Measurements from ENCODE around the gene TRIM47. TPM values are rescaled to one million over a fixed set of nuclear protein-coding genes. Genes with fewer than 3 reads are reported as not detected.

Gene TRIM47
- total RNA-seq, 1 experiment from 2014 or later: 25.7 TPM

GRCh38 chr17:75855310-75856061 lies 22.9 kb downstream of the TRIM47 start, which contains the start of gene WBP2:
Gene WBP2 (minus strand): TSS chr17:75855335. CDS start chr17:75855297, 38 bp downstream.
- intact Hi-C loops (cut with micrococcal nuclease): loop anchor here (2.0 kb wide), 1 partner anchor 41 kb away; the partner anchor contains the start of gene TRIM65
- H3K9me3 Mint-ChIP-seq (ENCODE audit: unreplicated experiment): no peaks in the 10 kb centered on the region
- H3K27me3 Mint-ChIP-seq (ENCODE audit: insufficient read depth, unreplicated experiment): no peaks in the 10 kb centered on the region
- no peak for TF ChIP-seq CTCF (IDR thresholded peaks at IDR 0.05; ENCODE audit: unreplicated experiment)
- ChIA-PET POLR2A (interaction anchor here (0.7 to 6.1 kb wide), 35 partner anchors 10 to 496 kb away, joined by 3 to 164 read pairs (median 4); partner anchors contain the start of genes ACOX1, FBF1, GALK1 and ITGB4), CTCF (interaction anchor here (0.6 to 3.6 kb wide), 12 partner anchors 11 to 159 kb away, joined by 3 to 36 read pairs (median 3); partner anchors contain the start of genes GALK1, TRIM47, UNC13D and UNK)
- H3K36me3 Mint-ChIP-seq (ENCODE audit: insufficient read depth, unreplicated experiment): peaks cover 33% of the 10 kb centered on the region
- H3K27ac Mint-ChIP-seq (ENCODE audit: low read depth, unreplicated experiment): no peak within 1 kb of the TSS
- H3K4me3 Mint-ChIP-seq (ENCODE audit: unreplicated experiment): no peak within 1 kb of the TSS
- BruUV-seq (replicated peaks): no TSS peak
- H3K4me1 Mint-ChIP-seq (ENCODE audit: insufficient read depth, unreplicated experiment): peaks cover 19% of the 10 kb centered on the region
- DNase-seq (ENCODE audit: unreplicated experiment): peak; percentile 100

- no peaks in the 10 kb centered on the region for H3K9me3 Mint-ChIP-seq (ENCODE audit: unreplicated experiment)
- DNase-seq (ENCODE audit: unreplicated experiment): no peak
- intact Hi-C loops (cut with micrococcal nuclease): loop anchor here (2.0 kb wide), 1 partner anchor 42 kb away; the partner anchor contains the start of gene TRIM65
These were observed 23.5 kb downstream of the TRIM47 start for GRCh38 chr17:75854881-75855309.

GRCh38 chr17:75854101-75854748 lies 24.2 kb downstream of the TRIM47 start:
- peak; percentile 73 for DNase-seq (ENCODE audit: unreplicated experiment)
- H3K4me1 Mint-ChIP-seq (ENCODE audit: insufficient read depth, unreplicated experiment): peaks cover 19% of the 10 kb centered on the region
- no peaks in the 10 kb centered on the region for H3K27me3 Mint-ChIP-seq (ENCODE audit: insufficient read depth, unreplicated experiment)
- no peaks in the 10 kb centered on the region for H3K9me3 Mint-ChIP-seq (ENCODE audit: unreplicated experiment)
- peaks cover 45% of the 10 kb centered on the region for H3K36me3 Mint-ChIP-seq (ENCODE audit: insufficient read depth, unreplicated experiment)
- no peak for TF ChIP-seq CTCF (IDR thresholded peaks at IDR 0.05; ENCODE audit: unreplicated experiment)
- no peak overlapping the region for H3K4me3 Mint-ChIP-seq (ENCODE audit: unreplicated experiment)
- TSS peak; percentile 68 for BruUV-seq (replicated peaks)
- no peak overlapping the region for H3K27ac Mint-ChIP-seq (ENCODE audit: low read depth, unreplicated experiment)
- CTCF ChIA-PET: interaction anchor here (0.5 to 3.6 kb wide), 5 partner anchors 23 to 452 kb away, joined by 3 to 36 read pairs (median 4); partner anchors contain the start of gene TRIM47
- POLR2A ChIA-PET: interaction anchor here (0.6 to 6.1 kb wide), 27 partner anchors 9 to 1237 kb away, joined by 3 to 164 read pairs (median 8); partner anchors contain the start of genes MRPL38, RECQL5, SAP30BP and TRIM47
- intact Hi-C loops (cut with micrococcal nuclease): loop anchor here (2.0 kb wide), 1 partner anchor 43 kb away; the partner anchor contains the start of gene TRIM65

More at GRCh38 chr17:75854881-75855309, 23.5 kb downstream of the TRIM47 start:
- Mint-ChIP-seq H3K27ac (ENCODE audit: low read depth, unreplicated experiment) (no peak overlapping the region), H3K4me1 (ENCODE audit: insufficient read depth, unreplicated experiment) (peaks cover 19% of the 10 kb centered on the region), H3K4me3 (ENCODE audit: unreplicated experiment) (no peak overlapping the region), H3K27me3 (ENCODE audit: insufficient read depth, unreplicated experiment) (no peaks in the 10 kb centered on the region), H3K36me3 (ENCODE audit: insufficient read depth, unreplicated experiment) (peaks cover 39% of the 10 kb centered on the region)
- ChIA-PET CTCF (interaction anchor here (0.5 to 3.6 kb wide), 12 partner anchors 11 to 453 kb away, joined by 3 to 36 read pairs (median 3); partner anchors contain the start of genes GALK1, TRIM47, UNC13D and UNK), POLR2A (interaction anchor here (0.6 to 6.1 kb wide), 39 partner anchors 10 to 1238 kb away, joined by 3 to 164 read pairs (median 4); partner anchors contain the start of genes ACOX1, FBF1, GALK1 and ITGB4)
- no peak for TF ChIP-seq CTCF (IDR thresholded peaks at IDR 0.05; ENCODE audit: unreplicated experiment)
- BruUV-seq (replicated peaks): no TSS peak
